A549 (cell line): ENCODE results near the gene NLN.

Source experiments
- HDAC2 ChIP-seq: fragments of 200-600 bp; sonication (generic); IDR thresholded peaks from 2 replicates; pipeline ENCODE4 v1.6.1; 2016
- HOXA7 ChIP-seq: fragments of 250-450 bp; sonication (Bioruptor Pico); IDR thresholded peaks from 2 replicates; pipeline ENCODE4 v1.5.0; 2020; ENCODE audit warnings: mild to moderate bottlenecking, moderate library complexity
- MAZ ChIP-seq: fragments of 150-350 bp; IDR thresholded peaks from 2 replicates; pipeline ENCODE4 v1.6.1; 2014; ENCODE audit warnings: antibody characterized with exemption, low read depth, low read length, borderline replicate concordance
- MYC ChIP-seq: IDR thresholded peaks from 2 replicates; pipeline ENCODE4 v1.6.1; 2012; ENCODE audit warnings: mild to moderate bottlenecking, inconsistent platforms, low read length, improper control_type of control experiment, borderline replicate concordance
- POLR2A ChIP-seq: IDR thresholded peaks from 2 replicates; pipeline ENCODE4 v1.6.1; 2012; ENCODE audit warnings: mild to moderate bottlenecking, low read length
- POLR2AphosphoS2 ChIP-seq: conservative IDR thresholded peaks from 2 replicates; pipeline ENCODE4 v1.6.1; 2012; ENCODE audit warnings: low read length, improper control_type of control experiment, inconsistent platforms
- TF ChIP-seq, protein P1 (sequence below): fragments of >200 bp; sonication (Bioruptor Twin); formaldehyde crosslinking; IDR thresholded peaks from 3 replicates; pipeline ENCODE4 v1.5.1; 2016
- TF ChIP-seq, protein P2 (sequence below): IDR thresholded peaks from 2 replicates; pipeline ENCODE4 v1.6.1; 2012
- TF ChIP-seq, protein P3 (sequence below): fragments of 450-650 bp; IDR thresholded peaks from 2 replicates; pipeline ENCODE4 v1.6.1; 2014; ENCODE audit warnings: antibody characterized with exemption

DNA sequence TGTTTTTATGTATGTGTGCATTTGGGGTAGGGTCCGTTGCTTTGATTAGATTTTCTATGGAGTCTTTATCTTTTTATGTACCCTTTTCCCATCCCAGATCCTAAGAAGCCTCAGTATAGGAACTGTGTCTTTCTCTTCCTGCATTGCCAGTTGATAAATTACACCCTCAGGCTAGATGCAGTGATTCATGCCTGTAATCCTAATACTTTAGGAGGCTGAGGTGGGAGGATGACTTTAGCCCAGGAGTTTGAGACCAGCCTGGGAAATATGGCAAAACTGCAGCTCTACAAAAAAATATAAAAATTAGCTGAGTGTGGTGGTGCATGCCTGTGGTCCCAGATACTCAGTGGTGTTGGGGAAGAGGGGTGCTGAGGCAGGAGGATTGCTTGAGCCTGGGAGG is 40.2 kb downstream of the NLN start:
- TF ChIP-seq, protein P1, sequence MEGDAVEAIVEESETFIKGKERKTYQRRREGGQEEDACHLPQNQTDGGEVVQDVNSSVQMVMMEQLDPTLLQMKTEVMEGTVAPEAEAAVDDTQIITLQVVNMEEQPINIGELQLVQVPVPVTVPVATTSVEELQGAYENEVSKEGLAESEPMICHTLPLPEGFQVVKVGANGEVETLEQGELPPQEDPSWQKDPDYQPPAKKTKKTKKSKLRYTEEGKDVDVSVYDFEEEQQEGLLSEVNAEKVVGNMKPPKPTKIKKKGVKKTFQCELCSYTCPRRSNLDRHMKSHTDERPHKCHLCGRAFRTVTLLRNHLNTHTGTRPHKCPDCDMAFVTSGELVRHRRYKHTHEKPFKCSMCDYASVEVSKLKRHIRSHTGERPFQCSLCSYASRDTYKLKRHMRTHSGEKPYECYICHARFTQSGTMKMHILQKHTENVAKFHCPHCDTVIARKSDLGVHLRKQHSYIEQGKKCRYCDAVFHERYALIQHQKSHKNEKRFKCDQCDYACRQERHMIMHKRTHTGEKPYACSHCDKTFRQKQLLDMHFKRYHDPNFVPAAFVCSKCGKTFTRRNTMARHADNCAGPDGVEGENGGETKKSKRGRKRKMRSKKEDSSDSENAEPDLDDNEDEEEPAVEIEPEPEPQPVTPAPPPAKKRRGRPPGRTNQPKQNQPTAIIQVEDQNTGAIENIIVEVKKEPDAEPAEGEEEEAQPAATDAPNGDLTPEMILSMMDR = no peak
- TF ChIP-seq POLR2A (no peak), MAZ (no peak), HDAC2 (no peak), HOXA7 (CRISPR knock-in tag) (no peak), MYC (no peak), POLR2AphosphoS2 (no peak)
- TF ChIP-seq, protein P2, sequence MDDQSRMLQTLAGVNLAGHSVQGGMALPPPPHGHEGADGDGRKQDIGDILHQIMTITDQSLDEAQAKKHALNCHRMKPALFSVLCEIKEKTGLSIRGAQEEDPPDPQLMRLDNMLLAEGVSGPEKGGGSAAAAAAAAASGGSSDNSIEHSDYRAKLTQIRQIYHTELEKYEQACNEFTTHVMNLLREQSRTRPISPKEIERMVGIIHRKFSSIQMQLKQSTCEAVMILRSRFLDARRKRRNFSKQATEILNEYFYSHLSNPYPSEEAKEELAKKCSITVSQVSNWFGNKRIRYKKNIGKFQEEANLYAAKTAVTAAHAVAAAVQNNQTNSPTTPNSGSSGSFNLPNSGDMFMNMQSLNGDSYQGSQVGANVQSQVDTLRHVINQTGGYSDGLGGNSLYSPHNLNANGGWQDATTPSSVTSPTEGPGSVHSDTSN = no peak
- TF ChIP-seq, protein P3, sequence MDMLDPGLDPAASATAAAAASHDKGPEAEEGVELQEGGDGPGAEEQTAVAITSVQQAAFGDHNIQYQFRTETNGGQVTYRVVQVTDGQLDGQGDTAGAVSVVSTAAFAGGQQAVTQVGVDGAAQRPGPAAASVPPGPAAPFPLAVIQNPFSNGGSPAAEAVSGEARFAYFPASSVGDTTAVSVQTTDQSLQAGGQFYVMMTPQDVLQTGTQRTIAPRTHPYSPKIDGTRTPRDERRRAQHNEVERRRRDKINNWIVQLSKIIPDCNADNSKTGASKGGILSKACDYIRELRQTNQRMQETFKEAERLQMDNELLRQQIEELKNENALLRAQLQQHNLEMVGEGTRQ = no peak
